ENCODE measurements around the gene ZER1. TPM values are rescaled to one million over a fixed set of nuclear protein-coding genes. Genes with fewer than 3 reads are reported as not detected.

The ZER1 gene
- total and polyA plus RNA-seq, 2 donors = 15.9 to 51.8 TPM

DNA sequence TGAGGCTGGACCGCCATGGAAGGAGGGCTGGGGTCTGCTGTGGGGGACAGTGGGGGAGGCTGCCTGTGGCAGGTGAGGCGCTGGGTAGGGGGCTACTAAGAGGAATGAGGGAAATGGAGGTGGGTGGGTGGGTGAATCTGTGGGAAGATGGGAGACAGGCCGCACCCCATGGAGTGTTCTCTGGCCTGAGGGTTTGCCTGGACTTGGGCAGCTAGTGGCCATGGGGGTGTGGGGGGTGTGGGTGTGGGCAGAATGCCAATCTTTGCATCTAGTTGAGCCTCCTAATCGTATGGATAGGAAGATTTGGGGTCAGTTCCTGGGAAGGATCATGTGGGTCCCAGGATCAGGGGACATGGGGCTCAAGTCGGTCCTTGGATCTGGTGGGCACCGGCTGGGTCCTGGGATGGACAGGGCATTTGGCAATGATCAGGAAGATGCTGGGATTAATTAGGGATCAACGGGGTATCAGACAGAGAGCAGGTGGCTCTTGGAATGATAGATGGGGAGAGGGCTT is 48.3 kb downstream of the ZER1 start:
- WGBS = 43% methylated on average over 7 of the region's 7 CpGs
- peak overlapping the region; percentile 64 for H3K4me3 ChIP-seq (ENCODE audit: low read depth, low read length)
- peak overlapping the region; percentile 69 for H3K27ac ChIP-seq (ENCODE audit: low read depth)
- DNase-seq (ENCODE audit: extremely low spot score) = no peak
- no peaks in the 10 kb centered on the region for H3K4me1 ChIP-seq (ENCODE audit: insufficient read depth)
- H3K36me3 ChIP-seq (ENCODE audit: insufficient read depth) = no peaks in the 10 kb centered on the region

DNA sequence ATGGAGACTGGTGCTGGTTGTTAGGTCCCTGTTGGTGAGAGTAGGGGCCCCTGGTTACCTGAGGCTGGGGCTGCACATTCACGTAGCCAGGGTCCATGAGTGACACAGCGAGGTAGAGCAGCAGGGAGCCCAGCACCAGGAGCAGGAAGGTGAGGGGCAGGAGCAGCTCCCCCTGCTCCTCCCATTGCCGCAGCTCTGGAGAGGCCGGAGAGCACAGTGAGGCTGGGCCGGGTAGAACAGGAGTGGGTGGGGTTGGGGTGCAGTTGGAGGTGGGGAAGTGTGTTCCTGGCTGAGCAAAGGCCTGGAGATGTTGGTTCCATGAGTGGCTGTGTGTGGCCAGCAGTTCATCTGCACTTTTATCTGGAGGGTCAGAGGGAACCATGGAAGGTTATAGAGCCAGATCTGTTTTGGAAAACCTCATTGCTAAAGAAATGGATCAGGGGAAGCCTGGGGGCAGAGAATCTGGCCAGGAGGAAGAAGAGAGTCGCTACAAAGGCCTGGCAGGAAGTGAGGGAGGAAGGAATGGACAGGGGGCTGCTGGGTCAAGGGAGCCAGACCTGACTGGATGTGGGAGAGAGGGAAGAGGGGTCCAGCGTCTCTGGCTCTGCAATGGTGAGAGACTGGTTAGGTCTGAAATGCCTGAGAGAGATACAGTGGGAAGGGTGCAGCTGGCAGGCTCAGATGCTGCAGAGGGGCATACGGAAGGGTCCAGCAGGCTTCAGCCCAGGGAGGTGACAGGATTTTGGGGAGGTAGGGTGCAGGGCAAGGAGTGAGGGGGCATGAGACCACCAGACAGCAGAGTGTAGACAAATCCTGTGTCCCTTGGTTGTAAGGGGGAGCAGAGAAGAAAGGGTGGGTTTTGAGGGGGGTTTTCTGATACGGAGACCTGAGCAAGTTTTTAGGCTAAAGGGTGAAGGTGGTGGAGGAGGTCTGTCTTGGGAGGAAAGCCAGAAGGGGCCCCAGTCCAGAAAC is 49.1 kb downstream of the ZER1 start:
- no peaks in the 10 kb centered on the region for H3K36me3 ChIP-seq (ENCODE audit: insufficient read depth)
- no peak for DNase-seq (ENCODE audit: extremely low spot score)
- WGBS = 61% methylated on average over 9 of the region's 9 CpGs
- H3K4me1 ChIP-seq (ENCODE audit: insufficient read depth) = no peaks in the 10 kb centered on the region
- H3K4me3 ChIP-seq (ENCODE audit: low read depth, low read length) = no peak overlapping the region
- H3K27ac ChIP-seq (ENCODE audit: low read depth) = no peak overlapping the region

DNA sequence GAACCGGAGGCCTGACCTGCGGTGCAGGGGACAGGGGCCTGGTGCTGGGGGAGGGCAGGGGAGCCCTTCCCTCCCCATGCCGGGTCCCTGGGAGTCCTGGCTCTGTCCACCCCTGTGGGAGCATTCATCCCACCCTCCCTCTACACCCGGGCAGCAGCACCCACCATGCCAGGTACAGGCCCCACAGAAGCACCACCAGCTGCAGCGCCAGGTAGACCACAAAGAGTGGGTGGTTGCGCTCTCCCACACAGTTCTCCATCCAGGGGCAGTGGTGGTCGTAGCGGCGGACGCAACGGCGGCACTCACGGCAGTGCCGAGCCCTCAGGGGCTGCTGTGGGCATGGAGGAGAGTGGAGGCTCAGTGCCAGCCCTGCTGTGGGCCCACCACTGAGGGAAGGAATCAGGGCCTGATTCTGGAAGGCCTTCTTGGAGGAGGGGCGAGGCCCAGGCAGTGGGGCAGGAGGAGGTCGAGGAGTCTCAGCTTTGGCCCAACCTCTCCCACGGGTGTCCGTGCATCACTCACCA is 50.2 kb downstream of the ZER1 start:
- DNase-seq (ENCODE audit: extremely low spot score) = no peak
- no peaks in the 10 kb centered on the region for H3K4me1 ChIP-seq (ENCODE audit: insufficient read depth)
- WGBS = 89% methylated on average over 18 of the region's 18 CpGs
- H3K4me3 ChIP-seq (ENCODE audit: low read depth, low read length) = no peak overlapping the region
- H3K27ac ChIP-seq (ENCODE audit: low read depth) = no peak overlapping the region
- H3K36me3 ChIP-seq (ENCODE audit: insufficient read depth) = no peaks in the 10 kb centered on the region

DNA sequence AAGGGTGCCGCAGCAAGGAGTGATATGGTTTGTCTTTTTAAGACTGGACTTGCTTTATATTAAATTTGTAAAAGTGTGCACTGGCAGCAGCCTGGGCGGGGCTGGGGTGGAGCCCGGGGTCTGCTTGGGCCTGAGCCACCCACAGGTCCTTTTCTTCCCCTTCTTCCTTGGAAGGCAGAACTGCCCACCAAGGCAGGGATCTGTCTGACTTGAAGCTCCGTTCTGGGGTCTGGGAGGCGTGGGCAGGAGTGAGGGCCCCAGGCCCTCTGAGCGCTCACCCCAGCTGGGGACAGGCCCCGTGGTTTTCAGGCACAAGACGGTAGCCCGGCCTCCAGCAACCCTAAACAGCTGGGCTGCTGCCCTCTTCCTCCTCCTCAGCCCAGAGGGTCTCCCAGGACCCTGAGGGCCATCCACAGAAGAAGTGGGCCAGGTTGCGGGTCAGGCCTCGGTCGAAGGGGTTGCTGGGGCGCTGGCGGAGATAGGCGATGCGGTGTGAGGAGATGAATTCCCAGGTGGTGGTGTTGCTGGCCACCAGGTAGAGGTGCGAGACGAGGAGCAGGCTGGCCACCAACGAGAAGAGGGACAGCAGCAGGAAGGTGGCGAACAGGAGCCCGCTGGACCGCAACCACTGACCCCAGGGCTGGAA is 50.8 kb downstream of the ZER1 start:
- Histone ChIP-seq H3K36me3 (ENCODE audit: insufficient read depth) (no peaks in the 10 kb centered on the region), H3K4me1 (ENCODE audit: insufficient read depth) (no peaks in the 10 kb centered on the region), H3K27ac (ENCODE audit: low read depth) (no peak overlapping the region), H3K4me3 (ENCODE audit: low read depth, low read length) (no peak overlapping the region)
- WGBS = 91% methylated on average over 22 of the region's 22 CpGs
- no peak for DNase-seq (ENCODE audit: extremely low spot score)

DNA sequence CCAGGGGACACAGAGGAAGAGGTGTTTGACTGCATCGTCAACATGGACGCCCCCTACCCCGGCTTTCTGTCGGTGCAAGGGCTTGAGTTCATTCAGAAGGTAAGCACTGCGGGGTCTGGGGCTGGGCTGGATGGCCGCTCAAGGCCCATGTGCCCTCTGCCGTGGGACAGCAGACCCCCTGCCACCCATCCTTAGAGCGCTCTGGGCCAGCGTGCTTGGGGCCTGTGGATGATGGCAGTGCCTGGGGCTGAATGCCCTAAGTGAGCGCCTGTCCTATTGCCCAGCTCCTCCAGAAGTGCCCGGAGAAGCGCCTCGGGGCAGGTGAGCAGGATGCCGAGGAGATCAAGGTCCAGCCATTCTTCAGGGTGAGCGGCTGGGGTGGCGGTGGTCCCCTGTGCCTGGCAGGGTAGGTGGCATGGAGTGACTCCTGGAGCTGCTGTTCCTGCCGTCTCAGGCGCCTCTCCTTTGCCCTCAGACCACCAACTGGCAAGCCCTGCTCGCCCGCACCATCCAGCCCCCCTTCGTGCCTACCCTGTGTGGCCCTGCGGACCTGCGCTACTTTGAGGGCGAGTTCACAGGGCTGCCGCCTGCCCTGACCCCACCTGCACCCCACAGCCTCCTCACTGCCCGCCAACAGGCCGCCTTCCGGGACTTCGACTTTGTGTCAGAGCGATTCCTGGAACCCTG is 51.7 kb downstream of the ZER1 start:
- no peak for DNase-seq (ENCODE audit: extremely low spot score)
- 92% methylated on average over 30 of the region's 30 CpGs for WGBS
- H3K27ac ChIP-seq (ENCODE audit: low read depth) = no peak overlapping the region
- H3K4me3 ChIP-seq (ENCODE audit: low read depth, low read length) = no peak overlapping the region
- H3K4me1 ChIP-seq (ENCODE audit: insufficient read depth) = no peaks in the 10 kb centered on the region
- no peaks in the 10 kb centered on the region for H3K36me3 ChIP-seq (ENCODE audit: insufficient read depth)

DNA sequence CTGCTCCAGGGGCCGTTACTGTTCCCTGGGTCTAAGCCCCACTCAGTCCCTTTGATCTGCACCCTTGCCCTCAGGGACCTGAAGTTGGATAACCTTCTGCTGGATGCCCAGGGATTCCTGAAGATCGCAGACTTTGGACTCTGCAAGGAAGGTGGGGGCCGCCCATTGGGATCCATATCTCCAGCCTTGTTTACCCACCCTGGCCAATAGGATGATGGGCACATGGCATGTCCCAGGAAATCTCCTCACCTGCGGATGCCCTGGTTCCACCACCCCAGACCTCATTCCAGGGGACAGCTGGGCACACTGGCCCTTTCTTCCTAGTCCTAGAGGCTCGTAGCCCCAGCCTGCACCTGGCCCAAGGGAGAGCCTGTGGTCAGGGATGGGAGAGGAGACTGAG is 53.3 kb downstream of the ZER1 start:
- Histone ChIP-seq H3K4me3 (ENCODE audit: low read depth, low read length) (no peak overlapping the region), H3K4me1 (ENCODE audit: insufficient read depth) (no peaks in the 10 kb centered on the region), H3K36me3 (ENCODE audit: insufficient read depth) (no peaks in the 10 kb centered on the region), H3K27ac (ENCODE audit: low read depth) (no peak overlapping the region)
- no peak for DNase-seq (ENCODE audit: extremely low spot score)
- 87% methylated on average over 5 of the region's 5 CpGs for WGBS

DNA sequence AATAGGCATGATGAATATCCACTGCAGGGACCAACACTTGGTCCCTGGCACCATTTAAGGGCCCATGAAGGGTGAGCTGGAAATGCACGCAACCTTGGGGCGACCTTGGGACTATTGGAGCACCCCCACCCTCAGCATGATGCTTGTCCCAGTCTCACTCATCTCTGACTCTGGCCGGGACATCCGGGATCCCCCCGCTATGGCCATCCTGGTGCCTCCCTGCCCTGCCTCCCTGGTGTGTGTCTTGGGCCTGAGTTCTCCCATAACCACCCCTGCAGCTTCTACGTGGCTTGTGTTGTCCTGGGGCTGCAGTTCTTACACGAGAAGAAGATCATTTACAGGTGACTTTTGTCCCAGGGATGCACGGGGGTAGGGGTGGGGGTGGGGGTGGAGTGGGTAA is 53.7 kb downstream of the ZER1 start:
- DNase-seq (ENCODE audit: extremely low spot score) = no peak
- Histone ChIP-seq H3K4me3 (ENCODE audit: low read depth, low read length) (no peak overlapping the region), H3K36me3 (ENCODE audit: insufficient read depth) (no peaks in the 10 kb centered on the region), H3K4me1 (ENCODE audit: insufficient read depth) (no peaks in the 10 kb centered on the region), H3K27ac (ENCODE audit: low read depth) (no peak overlapping the region)
- WGBS = 86% methylated on average over 8 of the region's 8 CpGs

DNA sequence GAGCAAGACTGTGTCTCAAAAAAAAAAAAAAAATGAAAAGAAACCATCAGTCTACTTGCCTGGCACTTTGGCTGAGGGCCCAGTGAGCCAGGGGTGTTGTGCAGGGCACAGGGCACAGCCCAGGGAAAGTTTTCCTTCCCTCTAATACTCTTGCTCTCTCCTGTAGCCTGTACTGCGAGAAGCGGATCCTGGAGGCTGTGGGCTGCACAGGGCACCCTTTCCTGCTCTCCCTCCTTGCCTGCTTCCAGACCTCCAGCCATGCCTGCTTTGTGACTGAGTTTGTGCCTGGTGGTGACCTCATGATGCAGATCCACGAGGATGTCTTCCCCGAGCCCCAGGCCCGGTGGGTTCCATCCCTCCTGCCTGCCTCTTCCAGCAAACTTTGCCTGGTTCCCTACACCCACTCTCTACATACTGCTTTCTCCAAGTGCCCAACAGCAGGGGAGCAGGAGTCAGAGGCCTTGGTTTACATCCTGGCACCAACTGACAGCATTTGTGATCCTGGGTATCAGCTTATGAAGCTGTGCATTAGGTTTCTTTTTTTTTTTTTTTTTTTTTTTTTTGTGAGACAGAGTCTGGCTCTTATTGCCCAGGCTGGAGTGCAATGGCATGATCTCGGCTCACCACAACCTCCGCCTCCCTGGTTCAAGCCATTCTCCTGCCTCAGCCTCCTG is 55.0 kb downstream of the ZER1 start:
- 91% methylated on average over 7 of the region's 7 CpGs for WGBS
- DNase-seq (ENCODE audit: extremely low spot score) = no peak
- Histone ChIP-seq H3K4me1 (ENCODE audit: insufficient read depth) (no peaks in the 10 kb centered on the region), H3K36me3 (ENCODE audit: insufficient read depth) (no peaks in the 10 kb centered on the region), H3K4me3 (ENCODE audit: low read depth, low read length) (no peak overlapping the region), H3K27ac (ENCODE audit: low read depth) (no peak overlapping the region)

DNA sequence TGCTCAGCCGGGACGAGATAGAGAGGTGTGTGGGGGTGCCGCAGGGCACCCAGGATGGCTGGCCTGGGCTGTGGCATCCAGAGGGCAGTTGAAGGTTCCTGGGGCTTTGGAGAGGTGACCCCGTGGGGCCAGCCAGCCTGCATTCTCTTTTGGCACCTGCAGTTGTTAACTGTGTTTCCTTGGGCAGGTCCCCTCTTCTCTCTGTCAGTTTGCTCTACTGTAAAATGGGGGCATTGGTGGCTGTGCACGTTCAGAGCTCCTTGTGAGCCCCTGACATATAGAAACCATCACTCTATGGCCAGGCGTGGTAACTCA is 56.3 kb downstream of the ZER1 start:
- H3K4me3 ChIP-seq (ENCODE audit: low read depth, low read length) = no peak overlapping the region
- no peaks in the 10 kb centered on the region for H3K4me1 ChIP-seq (ENCODE audit: insufficient read depth)
- H3K36me3 ChIP-seq (ENCODE audit: insufficient read depth) = no peaks in the 10 kb centered on the region
- WGBS = 88% methylated on average over 6 of the region's 6 CpGs
- no peak for DNase-seq (ENCODE audit: extremely low spot score)
- no peak overlapping the region for H3K27ac ChIP-seq (ENCODE audit: low read depth)

DNA sequence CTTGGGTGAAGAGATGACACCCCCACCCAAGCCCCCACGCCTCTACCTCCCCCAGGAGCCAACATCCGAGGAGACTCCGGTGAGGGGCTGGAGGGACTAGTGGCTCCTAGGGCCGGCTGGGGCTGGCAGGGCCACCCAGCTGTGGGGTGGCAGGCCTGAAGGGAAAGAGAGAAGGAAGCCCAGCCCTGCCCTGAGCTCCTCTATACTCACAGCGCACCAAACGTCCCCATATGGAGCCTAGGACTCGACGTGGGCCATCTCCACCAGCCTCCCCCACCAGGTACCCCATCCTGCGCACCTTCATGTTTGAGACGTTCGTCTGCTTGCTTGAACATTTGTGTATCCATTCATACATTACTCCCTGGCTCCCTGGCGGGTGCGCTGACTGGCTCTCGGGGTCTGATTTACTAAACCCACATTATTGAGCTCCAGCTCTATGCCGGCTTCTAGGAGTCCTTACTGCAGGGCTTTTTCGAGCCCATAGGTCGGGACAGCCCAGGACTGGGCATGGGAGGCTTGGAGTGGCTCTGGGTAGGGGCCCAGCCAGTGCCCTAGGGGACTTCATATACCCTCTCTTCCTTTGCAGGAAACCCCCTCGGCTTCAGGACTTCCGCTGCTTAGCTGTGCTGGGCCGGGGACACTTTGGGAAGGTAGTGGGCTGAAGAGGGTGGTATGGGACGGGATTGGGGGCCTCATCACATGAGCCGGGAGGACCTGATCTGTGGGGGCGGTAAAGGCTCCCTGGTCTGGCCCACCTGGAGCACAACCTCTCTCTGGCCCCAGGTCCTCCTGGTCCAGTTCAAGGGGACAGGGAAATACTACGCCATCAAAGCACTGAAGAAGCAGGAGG is 56.9 kb downstream of the ZER1 start:
- Histone ChIP-seq H3K36me3 (ENCODE audit: insufficient read depth) (no peaks in the 10 kb centered on the region), H3K27ac (ENCODE audit: low read depth) (no peak overlapping the region), H3K4me3 (ENCODE audit: low read depth, low read length) (no peak overlapping the region), H3K4me1 (ENCODE audit: insufficient read depth) (no peaks in the 10 kb centered on the region)
- no peak for DNase-seq (ENCODE audit: extremely low spot score)
- WGBS = 92% methylated on average over 24 of the region's 24 CpGs

DNA sequence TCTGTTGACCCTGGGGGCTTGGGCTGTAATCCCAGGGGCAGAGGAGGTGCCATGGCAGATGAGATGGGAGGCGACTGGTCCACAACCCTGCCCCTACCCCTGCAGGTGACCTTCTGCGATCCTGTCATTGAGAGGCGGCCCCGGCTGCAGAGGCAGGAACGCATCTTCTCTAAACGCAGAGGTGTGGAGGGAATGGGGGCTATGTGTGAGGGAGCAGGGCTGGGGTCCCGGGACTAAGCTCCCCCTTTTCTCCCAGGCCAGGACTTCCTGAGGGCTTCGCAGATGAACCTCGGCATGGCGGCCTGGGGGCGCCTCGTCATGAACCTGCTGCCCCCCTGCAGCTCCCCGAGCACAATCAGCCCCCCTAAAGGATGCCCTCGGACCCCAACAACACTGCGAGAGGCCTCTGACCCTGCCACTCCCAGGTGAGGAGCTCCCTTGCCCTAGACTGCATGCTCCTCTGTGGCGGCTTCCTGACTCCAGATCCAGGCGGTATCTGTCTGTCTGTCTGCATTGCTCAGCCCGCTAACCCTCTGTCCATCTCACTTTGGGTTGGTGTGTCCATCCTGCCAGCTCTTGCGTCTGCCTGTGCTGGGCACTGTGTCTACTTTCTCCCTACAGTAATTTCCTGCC is 57.7 kb downstream of the ZER1 start:
- Histone ChIP-seq H3K4me3 (ENCODE audit: low read depth, low read length) (no peak overlapping the region), H3K36me3 (ENCODE audit: insufficient read depth) (no peaks in the 10 kb centered on the region), H3K27ac (ENCODE audit: low read depth) (no peak overlapping the region), H3K4me1 (ENCODE audit: insufficient read depth) (no peaks in the 10 kb centered on the region)
- WGBS = 94% methylated on average over 19 of the region's 19 CpGs
- DNase-seq (ENCODE audit: extremely low spot score) = no peak

DNA sequence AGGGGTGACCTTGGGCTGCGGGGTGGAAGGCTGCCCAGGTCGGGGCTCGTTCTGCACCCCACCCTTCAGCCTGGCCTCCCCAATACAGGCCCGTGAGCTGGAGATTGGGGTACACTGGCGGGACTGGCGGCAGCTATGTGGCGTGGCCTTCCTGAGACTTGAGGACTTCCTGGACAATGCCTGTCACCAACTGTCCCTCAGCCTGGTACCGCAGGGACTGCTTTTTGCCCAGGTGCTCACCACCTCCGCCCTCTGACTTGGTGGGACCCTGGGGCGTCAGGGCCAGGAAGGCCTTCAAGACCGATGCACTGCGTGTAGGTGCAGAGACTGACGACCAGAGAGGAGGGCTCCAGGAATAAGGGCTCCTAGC is 58.3 kb downstream of the ZER1 start:
- DNase-seq (ENCODE audit: extremely low spot score) = no peak
- H3K27ac ChIP-seq (ENCODE audit: low read depth) = no peak overlapping the region
- H3K4me3 ChIP-seq (ENCODE audit: low read depth, low read length) = no peak overlapping the region
- WGBS = 93% methylated on average over 13 of the region's 13 CpGs
- no peaks in the 10 kb centered on the region for H3K4me1 ChIP-seq (ENCODE audit: insufficient read depth)
- H3K36me3 ChIP-seq (ENCODE audit: insufficient read depth) = no peaks in the 10 kb centered on the region

Data from urinary bladder (tissue), 4 donors.